ENCODE measurements around the gene NTM.
"Not testable (repeated sequence)": the region's sequence is repeated elsewhere in the genome, so short reads cannot be mapped to it uniquely, and the experiment has no call there.

The NTM gene

GRCh38 chr11:132312161-132312560 lies 941.7 kb downstream of the NTM start:
- DNase-seq = no peak

- peak; percentile 14 for DNase-seq
These were observed 942.3 kb downstream of the NTM start for GRCh38 chr11:132312701-132313111.

DNA sequence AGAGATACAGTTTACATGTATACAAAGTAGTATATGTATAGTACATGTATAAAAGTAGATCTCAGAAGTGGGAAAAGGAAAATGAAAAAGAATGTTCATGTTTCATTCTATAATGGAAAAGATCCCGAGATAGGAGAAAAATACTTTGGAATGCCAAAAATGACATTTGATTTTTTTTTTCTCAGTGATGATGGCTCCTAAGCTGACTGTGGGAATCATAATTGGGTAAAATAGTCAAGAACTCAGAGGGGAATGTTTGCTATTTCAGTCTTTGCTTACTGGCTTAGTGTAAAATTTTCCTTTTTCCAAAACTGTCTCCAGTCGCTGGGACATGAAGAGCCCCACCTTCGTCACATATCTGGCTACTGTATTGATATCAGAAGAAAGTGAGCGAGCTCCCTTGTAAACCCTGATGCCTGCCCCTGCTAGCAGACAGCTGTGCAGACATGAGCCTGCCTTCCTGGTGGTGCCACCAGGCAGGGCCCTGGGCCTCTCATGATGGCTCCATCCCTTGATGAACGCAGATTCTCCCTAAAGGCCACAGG lies 944.6 kb downstream of the NTM start:
- DNase-seq = no peak

DNA sequence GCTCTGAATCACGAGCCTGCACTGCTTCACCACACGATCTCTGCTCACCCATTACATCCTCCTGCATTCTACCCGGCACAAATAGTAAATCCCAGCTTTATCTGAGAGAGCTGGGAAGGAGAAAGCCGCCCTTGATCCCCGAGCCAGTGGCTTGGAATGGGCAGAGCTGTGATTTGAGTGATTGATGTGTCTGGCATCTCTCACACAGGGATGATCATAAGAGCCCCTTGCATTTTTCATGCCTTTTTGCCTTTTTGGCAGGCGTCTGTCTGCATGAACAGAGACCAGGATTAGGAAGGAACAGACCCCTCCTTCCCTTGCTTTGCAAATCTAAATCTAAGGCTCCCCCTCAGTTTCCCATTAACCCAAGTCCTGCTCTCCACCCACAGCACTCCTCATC lies 945.3 kb downstream of the NTM start:
- DNase-seq = no peak

GRCh38 chr11:132318421-132319157 lies 948.2 kb downstream of the NTM start:
- DNase-seq = no peak

DNA sequence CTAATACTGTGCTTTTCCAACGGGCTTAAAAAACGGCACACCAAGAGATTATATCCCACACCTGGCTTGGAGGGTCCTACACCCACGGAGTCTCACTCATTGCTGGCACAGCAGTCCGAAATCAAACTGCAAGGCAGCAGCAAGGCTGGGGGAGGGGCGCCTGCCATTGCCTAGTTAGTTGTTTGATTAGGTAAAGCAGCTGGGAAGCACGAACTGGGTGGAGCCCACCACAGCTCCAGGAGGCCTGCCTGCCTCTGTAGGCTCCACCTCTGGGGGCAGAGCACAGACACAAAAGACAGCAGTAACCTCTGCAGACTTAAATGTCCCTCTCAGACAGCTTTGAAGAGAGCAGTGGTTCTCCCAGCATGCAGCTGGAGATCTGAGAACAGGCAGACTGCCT lies 949.0 kb downstream of the NTM start:
- not testable (repeated sequence) for DNase-seq

DNA sequence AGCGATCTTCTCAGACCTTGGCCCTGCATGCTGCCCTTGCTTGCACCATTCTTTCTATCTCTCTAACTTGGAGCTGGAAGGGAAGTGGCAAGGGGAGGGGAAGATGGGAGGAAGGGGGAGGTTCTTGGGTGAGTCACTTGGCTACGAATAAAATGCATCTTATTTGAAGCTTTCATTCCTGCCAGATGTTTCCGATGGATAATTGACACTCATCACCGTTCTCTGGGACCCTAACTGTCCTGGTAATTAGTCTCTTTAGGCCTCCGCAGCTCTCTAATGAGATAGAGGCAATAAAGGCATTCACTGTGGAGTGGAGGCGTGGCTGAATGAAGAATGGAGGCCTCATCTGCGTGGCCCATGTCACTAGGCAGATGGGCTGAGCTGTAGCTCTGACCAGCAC lies 960.1 kb downstream of the NTM start:
- DNase-seq = no peak

DNA sequence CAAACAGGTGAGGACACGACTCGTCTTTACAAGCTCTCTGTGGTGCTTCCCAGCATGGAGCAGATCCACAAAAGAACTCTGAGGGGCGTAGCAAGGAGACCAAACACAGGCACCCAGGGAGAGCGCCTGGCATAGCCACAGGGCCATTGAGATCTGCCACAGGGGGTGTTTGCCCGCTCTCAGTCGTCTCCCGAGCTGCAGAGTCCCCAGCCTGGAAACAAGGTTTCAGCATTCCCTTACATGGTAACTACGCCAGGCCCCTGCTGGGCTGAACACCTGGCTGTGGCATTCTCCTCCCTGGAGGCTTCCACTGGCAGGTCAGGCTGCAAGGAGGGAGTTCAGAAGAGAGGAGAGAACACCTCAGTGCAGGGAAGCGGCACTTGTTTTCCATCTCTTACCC lies 962.1 kb downstream of the NTM start:
- DNase-seq = no peak

DNA sequence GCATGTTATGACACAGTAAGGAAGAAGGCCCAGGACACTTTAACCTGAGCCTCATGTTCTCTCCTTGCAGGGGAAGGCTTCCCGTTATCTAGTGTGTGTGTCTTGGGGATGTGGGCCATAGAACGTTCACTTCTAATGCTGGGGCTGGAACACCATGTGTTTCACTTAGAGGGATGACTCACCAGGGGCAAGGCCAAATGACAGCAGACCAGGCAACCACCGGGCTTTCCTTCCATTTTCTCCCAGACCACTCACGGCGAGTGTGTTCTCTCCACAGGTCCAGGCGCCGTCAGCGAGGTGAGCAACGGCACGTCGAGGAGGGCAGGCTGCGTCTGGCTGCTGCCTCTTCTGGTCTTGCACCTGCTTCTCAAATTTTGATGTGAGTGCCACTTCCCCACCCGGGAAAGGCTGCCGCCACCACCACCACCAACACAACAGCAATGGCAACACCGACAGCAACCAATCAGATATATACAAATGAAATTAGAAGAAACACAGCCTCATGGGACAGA lies 964.4 kb downstream of the NTM start:
- DNase-seq = no peak

DNA sequence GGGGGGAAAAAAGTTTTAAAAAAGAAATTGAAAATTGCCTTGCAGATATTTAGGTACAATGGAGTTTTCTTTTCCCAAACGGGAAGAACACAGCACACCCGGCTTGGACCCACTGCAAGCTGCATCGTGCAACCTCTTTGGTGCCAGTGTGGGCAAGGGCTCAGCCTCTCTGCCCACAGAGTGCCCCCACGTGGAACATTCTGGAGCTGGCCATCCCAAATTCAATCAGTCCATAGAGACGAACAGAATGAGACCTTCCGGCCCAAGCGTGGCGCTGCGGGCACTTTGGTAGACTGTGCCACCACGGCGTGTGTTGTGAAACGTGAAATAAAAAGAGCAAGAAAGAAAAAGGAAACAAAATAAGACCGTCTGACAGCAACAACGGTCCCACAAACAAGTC lies 964.9 kb downstream of the NTM start:
- DNase-seq = no peak

DNA sequence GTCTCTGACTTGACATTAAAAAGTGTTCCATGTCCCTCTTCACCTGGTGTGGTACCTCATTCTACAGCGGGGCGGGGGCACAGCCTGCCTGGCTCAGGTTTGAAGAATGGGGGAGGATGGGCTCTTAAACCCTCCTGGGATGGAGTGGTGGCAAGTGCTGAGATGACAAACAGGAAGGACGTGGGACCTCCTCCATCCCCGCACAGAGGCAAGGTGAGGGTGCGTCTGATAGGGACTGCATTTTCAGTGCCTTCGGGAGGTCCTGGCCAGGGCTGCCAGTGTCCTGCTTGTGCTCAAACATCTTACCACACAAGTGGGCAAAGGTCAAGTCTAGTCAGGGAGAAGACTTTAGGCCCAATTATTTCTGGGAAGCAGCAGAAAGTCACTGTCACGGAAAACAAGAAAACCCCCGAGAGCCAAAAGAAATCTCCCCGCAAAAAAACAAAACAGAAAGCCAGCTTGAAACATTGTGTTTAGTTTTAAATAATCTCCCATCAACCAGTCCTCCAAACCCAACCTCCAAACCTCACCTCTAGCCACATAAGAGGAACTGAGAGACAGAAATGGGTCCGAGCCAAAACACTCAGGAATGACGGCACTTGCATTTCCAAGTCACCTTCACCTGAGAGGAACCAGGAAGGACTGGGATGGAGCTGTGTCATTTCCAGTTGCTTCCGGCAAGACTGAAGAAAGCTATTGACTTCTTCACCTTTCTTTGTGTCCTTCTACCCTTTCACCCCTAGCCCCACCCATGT lies 966.5 kb downstream of the NTM start:
- peak; percentile 86 for DNase-seq

DNA sequence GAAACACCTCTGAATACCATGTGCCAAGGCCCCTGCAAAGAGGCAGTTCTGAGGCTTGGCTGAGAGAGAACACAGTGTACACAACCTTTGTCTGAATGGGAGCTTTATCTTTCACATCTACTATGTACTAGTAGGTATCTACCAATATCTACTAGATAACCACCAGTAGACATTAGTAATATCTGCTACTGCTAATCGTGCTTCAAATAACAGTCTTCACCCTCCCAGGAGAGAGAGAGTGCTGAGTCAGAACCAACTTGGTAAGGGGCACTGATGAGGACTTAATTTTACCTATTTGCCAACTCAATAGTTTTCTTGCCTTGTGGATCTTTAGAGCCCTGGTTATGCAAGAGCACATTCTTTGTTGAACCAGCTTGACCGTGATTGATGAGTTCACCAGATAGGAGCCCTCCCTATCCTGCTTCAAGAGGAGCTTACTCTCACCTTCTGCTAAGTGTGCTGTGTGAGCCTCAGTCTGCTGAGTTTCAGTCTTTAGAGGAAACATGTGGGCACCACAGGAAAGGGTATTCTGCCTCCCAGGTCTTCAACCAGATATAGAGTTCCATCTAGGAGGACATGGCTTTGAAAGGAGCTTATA lies 967.5 kb downstream of the NTM start:
- peak; percentile 76 for DNase-seq

DNA sequence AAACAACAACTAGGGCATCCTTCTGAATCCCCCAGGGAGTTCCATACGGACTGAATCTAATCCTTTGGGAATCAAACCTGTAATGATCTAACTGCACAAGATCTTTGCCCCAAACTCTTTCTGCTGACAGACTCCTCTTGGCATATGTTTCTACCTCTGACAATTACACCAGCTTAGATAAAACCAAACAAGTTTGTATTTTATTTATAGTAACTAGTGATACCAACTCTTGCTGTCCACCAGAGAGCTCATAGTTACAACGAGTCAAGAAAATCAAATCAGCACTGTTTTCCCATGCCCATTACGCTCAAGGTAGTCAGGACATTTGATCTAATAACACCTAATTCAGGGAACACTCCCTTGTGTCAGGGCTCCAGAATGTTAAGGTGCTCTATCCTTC lies 972.0 kb downstream of the NTM start:
- no peak for DNase-seq

- no peak for DNase-seq
These were observed 973.2 kb downstream of the NTM start for GRCh38 chr11:132343445-132344175.

- peak; percentile 12 for DNase-seq
These were observed 976.2 kb downstream of the NTM start for GRCh38 chr11:132346558-132347148.

- DNase-seq = peak; percentile 79
These were observed 977.0 kb downstream of the NTM start for GRCh38 chr11:132347156-132348090.

GRCh38 chr11:132349811-132350733 lies 979.7 kb downstream of the NTM start:
- peak; percentile 50 for DNase-seq

DNA sequence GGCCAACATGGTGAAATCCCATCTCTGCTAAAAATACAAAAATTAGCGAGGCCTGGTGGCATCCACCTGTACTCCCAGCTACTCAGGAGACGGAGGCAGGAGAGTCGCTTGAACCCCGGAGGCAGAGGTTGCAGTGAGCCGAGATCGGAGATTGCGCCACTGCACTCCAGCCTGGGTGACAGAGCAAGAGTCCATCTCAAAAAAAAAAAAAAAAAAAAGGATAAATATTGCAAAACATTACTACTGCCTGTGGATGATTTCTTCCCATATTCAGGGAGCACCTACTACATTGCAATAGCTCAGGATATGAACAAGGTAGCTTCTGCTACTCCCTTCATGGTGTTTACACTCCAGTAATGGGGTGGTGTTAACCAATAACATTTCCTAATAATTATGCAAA lies 980.6 kb downstream of the NTM start:
- DNase-seq = no peak

DNA sequence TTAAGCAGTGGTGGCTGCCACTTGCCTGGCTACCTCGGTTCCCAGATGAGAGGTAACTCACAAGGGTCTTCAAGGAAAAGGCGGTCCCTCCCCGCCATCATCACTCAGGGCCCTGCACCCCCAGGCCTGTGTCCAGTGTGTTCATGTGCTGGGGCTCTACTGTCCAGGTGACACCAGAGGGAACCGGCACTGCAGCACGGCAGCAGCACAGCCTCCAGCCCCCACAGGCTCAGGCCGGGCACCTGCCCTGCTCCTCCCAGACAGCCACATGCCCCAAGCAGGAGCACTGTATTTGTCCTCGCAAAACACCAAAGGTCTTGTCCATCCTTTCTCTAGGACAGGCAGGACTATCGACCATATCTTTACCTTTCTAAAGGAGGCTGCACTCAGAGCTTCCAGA lies 982.1 kb downstream of the NTM start:
- no peak for DNase-seq

GRCh38 chr11:132353255-132353654 lies 982.8 kb downstream of the NTM start:
- no peak for DNase-seq
